ENCODE measurements around the gene UBE2E1.

UBE2E1 gene

DNA sequence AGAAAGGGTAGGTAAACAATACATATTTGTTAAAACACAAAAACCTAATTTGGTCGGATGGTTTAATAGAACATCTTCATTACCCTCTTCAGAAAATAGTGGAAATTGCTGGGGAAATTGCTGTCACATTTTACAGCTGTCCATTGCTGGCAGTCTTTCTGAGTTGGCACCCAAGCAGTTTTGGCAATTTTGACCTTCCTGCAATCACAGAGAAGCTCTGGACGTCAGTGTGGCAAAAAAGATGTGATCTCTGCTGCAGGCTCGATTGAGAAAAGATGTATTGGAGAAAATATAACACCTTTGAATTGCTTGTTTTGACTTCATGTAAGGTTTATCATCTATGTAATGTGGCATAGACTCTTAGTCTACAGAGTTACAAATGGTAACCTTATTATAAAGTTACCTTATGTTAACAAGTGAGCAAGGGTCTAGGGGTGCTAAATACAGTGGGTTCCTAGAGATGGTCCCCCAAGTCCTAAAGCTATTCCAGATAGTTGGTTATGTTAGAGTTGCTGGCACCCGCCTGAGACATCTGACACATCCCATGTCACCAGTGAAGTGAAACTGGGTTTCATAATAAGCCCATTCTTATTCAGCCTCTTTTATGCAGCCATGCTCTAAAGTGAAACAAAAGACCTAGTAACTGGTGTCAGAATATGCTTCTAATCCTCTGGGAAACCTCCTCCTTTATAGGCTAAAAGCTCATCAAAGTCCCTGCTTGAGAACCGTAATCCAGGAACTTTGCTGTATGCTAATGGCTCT is 14.0 kb downstream of the UBE2E1 start:
- in situ Hi-C loops (cut with MboI; ENCODE audit: low sequenced_read_pairs): no loop called here

DNA sequence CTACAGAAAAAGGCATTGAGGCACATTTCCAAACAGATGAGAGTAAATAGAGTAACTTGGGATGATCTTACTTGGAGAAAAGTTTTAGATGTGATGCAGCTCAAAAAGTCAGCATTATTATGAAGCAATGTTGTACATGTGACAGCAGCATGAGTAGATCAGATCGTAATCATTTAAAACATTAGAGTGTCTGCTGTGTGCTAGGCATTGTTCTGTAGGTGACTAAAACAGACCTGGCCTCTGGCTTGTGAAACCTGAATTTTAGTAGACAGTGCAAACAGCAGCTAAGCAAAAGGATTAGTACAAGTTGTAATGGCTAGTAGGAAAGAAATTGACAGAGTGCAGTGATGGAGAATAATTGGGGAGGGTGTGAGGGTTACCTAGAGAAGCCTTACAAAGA is 15.1 kb downstream of the UBE2E1 start:
- in situ Hi-C loops (cut with MboI; ENCODE audit: low sequenced_read_pairs): no loop called here

DNA sequence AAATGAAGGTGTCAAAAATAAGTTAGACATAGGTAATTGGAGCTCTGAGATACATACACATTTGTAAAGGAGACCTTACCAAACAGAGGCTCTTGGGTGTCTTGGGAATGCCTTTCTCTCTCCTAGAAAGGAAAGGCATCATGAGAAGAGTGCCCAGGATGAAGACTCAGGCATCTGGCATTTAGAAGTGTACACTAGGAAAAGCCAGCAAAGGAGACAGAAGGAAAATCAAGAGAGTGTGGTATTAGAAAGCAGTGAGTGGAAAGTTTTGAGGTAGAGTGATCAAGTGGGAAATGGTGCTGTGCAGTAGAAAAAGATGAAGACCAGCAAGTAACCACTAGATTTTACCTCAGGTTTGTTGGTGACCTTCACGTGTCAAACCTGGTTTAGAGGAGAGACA is 16.1 kb downstream of the UBE2E1 start:
- in situ Hi-C loops (cut with MboI; ENCODE audit: low sequenced_read_pairs): no loop called here

DNA sequence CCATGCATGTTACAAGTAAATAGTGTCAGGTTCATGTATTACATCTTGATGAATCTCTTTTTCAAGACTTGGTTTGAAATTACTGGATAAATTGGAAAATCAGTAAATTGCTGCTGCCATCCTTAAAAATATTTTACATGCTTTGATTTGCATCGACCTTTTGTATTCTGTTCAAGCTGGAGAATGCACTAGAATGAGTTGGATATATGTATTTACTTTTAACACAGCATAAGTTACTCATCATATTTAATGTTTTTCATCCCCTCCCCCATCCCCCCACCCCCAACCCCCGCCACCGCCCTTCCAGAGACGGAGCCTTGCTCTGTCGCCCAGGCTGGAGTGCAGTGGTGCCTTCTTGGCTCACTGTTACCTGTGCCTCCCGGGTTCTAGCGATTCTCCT is 16.8 kb downstream of the UBE2E1 start:
- in situ Hi-C loops (cut with MboI; ENCODE audit: low sequenced_read_pairs): no loop called here

DNA sequence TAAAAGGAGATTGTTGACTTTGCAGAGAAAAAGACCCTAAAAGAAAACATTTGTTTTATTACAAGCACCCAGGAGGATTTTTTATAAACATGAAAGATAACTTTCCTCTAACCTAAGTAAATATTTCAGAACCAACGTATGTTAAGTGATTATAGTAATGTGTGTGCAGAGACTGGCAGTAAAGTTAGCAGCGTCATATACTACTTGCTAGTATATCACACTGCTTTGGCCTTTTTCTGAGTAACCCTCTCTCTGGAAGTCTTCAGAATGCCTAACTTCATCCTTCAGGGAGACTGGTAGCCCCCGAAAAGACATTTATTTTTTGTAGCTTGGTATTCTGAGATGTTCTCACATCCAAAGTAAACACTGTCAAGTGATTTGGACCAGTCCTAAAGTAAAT is 17.9 kb downstream of the UBE2E1 start:
- in situ Hi-C loops (cut with MboI; ENCODE audit: low sequenced_read_pairs): no loop called here

DNA sequence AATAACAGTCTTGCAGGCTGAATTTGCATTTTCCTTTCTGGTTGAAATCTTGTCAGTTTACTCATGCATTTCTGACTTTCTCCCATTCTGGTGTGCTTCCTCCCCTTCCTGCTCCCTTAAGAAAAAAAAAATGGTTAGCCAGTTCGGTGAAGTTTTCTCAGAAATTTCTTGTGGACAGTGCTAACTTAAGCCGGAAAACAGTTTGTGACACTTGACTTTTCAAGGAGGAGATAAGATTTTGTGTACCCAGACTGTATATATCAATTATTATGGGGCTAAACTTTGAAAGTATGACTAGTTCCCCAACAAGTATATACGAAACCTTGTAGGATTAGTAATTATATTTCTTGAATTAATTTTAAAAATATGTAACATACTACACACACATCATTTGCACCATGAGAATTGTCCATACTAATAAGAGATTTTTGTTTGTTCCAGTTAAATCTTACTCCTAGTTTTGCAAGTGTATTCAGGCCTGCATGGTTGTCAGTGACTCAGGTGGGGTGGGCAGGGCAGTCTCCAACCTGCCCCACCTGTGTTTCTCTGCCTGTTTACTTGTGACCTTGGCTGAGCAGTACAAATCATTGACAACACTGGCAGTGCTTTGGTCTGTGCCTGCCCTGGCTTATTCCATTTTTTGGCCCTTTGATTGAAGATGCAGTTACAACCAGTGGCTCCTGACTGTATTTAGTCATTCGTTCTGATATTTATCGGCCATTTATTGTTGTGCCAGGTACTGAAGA is 19.1 kb downstream of the UBE2E1 start:
- in situ Hi-C loops (cut with MboI; ENCODE audit: low sequenced_read_pairs): no loop called here

DNA sequence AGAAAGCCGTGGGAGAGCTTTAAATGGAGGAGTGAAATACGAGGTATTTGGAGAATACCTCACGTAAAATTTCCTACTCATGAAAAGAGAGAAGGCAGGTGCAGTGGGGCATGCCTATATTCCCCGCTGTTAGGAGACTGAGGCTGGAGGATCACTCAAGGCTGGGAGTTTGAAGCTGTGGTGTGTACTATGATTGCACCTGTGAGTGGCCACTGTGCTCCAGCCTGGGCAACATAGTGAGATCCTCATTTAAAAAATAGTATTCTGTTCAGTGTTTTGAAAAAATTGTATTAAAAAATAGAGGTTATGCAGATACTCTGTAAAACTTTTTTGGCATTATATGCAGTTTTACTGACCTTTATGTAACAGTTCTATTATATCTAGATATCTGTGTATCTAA is 20.0 kb downstream of the UBE2E1 start:
- in situ Hi-C loops (cut with MboI; ENCODE audit: low sequenced_read_pairs): no loop called here

DNA sequence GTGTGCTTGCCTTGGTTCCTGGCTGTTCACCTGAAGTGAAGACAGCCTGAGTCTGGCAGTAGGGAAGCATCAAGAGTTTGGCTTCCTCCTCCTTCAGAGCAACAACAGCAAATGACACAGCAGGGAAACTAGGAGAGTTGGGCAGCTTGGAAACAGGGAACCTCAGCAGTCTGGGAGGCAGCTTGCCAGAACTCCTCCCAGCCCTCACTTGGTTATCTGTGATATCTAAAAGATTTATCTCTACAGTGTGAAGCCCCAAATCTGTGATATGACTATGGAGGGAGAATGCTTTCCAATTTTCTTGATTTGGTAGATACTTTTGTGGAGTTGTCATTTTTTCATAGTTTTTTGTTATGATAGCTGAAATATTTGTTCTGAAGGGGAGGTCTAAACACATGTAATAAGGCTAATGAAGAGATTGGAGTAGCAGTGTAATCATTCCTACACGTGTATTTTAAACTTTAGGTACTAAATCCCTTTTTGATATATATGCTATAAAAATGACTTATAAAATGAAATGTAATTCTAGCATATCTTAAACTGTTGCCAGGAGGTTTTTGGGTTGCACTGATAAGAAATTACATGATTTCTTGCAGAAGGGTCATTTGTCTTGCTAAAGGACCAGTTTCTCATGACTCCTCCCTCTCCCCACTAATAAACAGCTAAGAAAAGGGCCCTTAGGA is 20.8 kb downstream of the UBE2E1 start:
- in situ Hi-C loops (cut with MboI; ENCODE audit: low sequenced_read_pairs): no loop called here

DNA sequence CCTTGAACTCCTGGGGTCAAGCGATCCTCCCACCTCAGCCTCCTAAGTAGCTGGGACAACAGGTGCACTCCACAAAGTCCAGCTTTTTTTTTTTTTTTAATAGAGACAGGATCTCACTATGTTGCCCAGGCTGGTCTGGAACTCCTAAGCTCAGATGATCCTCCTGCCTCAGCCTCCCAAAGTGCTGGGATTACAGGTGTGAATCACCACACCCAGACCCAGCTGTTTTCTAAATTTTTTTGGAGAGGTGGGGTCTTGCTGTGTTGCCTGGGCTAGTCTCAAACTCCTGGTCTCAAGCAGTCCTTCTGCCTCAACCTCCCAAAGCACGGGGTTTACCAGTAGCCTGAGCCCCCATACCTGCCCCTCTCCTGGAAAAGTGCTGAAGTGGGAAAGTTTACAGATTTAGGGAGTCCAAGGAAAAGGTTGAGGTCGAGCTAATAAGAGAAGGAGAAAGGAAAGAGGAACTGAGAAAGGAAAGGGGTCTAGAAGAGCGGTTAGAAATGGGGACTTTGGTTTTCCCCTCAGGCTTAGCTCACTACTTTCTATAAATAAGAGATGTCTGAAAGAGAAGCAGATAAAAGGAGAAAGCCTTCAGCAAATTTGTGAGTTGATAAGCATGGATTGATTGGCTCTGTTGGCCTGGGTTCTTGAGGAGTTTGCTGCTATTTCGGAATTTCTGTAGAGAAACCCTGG is 23.6 kb downstream of the UBE2E1 start:
- in situ Hi-C loops (cut with MboI; ENCODE audit: low sequenced_read_pairs): no loop called here

DNA sequence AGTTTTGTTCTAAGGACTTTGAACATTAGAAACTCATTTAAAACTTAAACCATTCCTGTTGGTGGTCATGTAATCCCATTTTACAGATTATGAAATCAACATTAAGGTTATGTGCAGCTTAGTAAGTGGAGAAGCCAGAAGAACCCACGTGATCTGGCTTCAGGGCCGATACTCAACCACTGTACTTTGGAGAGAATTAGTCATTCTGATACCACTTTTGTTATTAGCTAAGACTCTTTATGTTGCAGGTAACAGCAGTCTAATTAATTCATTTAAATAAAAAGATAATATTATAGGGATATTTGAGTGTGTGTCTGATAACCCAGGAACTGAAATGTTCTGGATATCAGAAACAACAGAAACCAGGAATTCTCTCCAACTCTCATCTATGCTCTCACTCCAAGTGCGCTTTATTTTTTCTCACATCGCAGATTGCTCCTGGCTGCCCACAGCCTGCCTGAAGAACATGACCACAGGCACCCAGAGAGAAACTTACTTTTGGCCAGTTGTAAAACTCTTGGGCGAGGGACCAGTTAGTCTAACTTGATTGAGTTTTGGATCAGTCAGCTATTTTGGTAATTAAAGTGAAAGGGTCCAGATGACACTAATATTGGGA is 25.2 kb downstream of the UBE2E1 start:
- in situ Hi-C loops (cut with MboI; ENCODE audit: low sequenced_read_pairs): no loop called here

DNA sequence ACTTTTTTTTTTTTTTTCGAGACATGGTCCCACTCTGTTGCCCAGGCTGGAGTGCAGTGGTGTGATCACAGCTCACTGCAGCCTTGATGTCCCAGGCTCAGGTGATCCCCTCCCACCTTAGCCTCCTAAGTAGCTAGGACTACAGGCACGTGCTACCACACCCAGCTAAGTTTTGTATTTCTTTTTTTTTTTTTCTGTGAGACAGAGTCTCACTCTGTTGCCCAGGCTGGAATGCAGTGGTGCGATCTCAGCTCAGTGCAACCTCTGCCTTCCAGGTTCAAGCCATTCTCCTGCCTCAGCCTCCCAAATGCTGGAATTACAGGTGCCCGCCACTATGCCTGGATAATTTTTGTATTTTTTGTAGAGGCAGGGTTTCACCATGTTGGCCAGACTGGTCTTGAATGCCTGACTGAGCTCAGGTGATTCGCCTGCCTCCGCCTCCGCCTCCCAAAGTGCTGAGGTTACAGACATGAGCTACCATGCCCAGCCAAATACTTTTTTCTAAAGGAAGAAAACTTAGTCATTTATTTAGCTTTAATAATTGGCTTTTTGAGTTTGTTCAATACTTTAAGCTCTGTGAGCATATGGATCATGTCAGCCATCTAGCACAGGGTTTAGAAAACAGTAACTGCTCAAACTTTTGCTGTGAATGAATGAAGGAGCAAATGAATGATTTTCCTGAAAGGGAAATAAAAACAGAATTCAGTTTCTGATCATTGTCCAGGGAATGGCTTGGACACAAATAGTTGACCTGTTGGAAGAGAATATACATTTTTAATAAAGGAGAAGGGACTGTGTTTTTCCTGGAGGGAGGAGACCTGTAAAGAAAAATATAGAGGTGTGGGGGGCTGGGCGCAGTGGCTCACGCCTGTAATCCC is 26.0 kb downstream of the UBE2E1 start:
- in situ Hi-C loops (cut with MboI; ENCODE audit: low sequenced_read_pairs): no loop called here

DNA sequence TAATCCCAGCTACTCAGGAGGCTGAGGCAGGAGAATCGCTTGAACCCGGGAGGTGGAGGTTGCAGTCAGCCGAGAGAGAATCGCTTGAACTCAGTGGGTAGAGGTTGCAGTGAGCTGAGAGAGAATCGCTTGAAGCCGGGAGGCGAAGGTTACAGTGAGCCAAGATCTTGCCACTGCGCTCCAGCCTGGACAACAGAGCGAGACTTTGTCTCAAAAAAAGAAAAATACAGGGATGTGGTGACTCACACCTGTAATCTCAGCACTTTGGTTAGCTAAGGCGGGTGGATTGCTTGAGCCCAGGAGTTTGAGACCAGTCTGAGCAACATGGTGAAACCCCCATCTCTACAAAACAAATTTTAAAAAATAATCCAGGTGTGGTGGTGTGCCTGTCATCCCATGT is 26.8 kb downstream of the UBE2E1 start:
- in situ Hi-C loops (cut with MboI; ENCODE audit: low sequenced_read_pairs): no loop called here

DNA sequence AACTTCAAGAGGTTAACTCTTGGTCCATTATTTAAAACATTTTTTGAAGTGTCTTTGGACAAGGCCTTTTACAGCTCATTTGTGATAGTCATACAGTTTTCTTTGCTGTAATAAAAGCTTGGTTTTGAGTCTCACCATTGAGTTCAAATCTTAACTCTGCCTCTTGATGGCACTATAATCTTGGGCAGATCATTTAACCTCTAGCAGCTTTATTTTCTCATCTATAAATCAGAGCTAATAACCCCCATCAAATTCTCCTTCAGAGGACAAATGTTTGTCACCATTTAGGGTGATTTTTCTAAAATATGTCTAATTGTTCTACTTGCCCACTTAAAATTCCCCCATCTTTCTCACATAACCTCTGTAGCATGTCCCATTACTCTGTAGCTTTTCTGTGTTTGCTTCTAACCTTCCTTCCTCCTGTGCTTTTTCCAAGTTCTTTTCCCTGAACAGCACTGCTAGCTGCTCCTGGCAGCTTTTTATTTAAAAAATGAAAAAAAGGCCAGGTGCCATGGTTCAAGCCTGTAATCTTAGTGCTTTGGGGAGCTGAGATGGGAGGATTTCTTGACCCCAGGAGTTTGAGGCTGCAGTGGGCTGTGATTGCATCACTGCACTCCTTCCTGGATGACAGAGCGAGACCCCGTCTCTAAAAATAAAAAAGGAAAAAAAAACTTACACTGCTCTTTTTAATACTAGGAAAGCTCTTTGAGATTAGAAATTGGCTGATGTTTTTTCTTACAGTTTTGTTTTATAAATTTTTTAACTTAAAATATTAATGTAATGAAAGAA is 28.5 kb downstream of the UBE2E1 start:
- in situ Hi-C loops (cut with MboI; ENCODE audit: low sequenced_read_pairs): no loop called here

DNA sequence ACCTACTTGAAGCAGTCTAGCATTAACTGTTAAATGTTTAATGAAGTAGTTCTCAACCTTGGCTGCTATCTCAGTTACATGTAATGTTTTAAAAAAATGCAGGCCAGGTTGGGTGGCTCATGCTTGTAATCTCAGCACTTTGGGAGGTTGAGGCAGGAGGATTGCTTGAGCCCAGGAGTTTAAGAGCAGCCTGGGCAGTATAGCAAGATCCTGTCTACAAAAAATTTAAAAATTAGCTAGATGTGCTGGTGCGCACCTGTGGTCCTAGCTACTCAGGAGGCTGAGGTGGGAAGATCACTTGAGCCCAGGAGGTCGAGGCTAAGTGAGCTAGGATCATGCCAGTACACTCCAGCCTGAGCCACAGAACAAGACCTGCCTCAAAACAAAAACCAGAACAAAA is 29.3 kb downstream of the UBE2E1 start:
- in situ Hi-C loops (cut with MboI; ENCODE audit: low sequenced_read_pairs): no loop called here

DNA sequence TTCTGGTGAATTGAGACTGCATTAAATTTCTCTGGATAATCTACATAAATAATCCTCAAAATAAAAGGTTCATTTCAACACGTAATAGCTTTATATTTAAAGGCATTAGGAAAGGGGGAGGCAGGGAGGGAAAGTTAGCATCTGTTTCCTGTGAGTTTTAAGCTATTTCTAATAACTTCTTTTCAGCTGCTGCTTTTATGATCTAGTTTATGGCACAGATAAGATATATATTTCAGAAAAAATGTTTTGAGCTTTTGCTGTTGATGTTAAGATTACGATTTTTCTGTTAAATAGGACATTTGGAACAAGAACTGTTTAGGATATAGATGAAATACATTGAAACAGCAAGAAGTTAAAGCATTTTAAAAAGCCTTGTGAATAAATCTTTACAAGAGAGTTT is 30.0 kb downstream of the UBE2E1 start:
- in situ Hi-C loops (cut with MboI; ENCODE audit: low sequenced_read_pairs): no loop called here

DNA sequence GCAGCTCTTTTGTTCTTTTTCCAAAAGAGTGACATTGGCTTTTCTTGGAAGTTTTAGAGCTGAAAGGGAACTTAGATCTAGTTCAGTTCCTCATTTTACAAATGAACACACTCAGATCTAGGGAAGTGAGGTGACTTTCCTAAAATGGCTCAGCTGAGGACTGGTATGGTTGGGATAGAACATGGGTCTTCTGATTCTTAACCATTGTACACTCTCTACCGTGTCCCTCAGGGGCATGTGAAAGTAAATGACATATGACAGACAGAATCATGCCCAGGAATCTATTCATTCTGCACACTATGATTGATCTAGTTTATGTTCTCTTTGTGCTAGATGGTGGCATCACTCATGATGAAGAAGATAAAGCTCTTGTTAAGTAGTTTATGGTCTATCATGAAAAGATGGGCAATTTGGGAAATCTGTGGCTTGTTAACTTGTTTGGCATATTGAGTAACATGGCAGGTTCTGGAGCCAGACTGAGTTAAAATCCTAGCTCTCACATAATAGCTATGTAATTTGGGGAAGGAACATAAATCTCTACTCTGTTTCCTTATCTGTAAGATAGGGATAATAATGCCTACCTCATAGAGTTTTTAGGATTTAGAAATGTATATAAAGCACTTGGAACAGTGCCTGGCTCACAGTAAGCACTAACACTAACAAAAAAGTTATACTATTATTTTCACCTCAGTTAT is 30.9 kb downstream of the UBE2E1 start:
- in situ Hi-C loops (cut with MboI; ENCODE audit: low sequenced_read_pairs): no loop called here

DNA sequence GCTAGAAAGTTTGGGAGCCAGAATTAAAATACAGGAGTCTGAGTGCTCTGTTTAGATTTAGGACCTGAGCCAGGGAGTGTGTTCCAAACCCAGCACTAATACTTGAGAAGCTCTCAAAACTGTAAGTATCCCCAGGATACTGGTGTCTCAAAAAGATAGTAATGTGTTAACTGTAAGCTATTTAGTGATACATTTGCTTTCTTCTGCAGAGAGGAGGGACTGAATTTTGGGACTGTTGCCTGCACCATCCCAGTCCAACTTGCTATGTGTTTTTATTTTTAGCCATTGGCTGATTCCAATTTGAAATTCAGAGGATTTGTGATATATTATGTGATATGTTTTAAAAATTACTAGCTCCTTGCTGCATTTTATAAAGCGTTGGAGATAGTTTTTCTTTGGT is 31.5 kb downstream of the UBE2E1 start:
- in situ Hi-C loops (cut with MboI; ENCODE audit: low sequenced_read_pairs): no loop called here

DNA sequence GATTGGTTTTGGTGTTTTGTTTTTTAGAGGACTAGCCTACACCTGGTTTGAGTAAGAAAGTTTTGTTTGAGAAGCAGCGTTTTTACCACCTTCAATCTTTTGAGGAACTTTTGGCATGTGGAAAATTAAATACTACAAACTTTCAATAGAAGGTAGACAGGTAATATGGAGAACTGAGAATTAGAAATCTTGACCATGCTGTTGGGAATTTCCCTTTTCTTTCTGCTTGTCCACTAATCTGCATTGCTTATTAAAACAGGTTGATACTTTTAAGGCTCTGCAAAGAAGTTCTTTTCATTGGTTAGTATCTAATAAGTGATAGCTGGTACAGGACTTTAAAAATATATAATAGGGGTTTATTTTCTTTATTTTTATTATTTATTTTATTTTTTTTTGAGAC is 31.9 kb downstream of the UBE2E1 start:
- in situ Hi-C loops (cut with MboI; ENCODE audit: low sequenced_read_pairs): no loop called here

DNA sequence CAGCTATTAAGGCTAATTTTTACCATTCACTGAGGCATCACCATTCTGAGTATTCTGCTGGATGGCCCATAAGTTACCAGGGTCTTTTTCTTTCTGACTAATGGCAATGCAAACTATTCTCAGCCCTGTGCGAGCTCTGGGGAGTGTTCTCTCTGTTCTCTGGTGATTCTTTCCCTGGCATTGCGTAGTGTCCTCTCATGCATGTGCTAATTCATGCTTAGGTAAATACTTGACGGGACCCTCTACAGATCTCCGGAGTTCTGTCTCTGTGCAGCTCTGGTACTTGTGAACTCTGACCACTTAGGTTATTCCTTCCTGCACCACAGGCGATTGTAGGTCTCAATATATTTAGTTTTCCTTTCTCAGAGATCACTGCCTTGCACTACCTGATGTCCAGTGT is 34.8 kb downstream of the UBE2E1 start:
- in situ Hi-C loops (cut with MboI; ENCODE audit: low sequenced_read_pairs): no loop called here
